HG02763 (cell line): ENCODE data around the gene RHOXF1.
"Not testable (repeated sequence)": the region's sequence is repeated elsewhere in the genome, so short reads cannot be mapped to it uniquely, and the experiment has no call there.

Experiments used
- ATAC-seq: cut with Tn5 transposase; IDR thresholded peaks from one replicate; pipeline ENCODE4 v1.9.1; 2021; ENCODE audit warnings: mild to moderate bottlenecking, moderate library complexity; ENCODE audit not compliant: unreplicated experiment

Gene RHOXF1, protein sequence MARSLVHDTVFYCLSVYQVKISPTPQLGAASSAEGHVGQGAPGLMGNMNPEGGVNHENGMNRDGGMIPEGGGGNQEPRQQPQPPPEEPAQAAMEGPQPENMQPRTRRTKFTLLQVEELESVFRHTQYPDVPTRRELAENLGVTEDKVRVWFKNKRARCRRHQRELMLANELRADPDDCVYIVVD

DNA sequence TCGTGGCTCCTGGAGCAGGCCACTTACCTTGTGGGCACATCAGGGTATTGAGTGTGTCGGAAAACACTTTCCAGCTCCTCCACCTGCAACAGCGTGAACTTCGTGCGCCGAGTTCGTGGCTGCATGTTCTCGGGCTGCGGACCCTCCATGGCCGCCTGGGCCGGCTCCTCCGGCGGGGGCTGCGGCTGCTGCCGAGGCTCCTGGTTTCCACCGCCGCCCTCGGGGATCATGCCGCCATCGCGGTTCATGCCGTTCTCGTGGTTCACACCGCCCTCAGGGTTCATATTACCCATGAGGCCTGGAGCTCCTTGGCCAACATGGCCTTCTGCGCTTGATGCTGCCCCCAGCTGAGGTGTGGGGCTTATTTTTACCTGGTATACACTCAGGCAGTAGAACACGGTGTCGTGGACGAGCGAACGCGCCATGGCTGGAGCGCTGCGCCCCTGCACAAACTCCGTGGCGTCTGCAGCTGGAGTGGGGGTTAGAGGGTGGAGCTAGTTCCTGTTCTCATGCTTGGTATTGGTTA is at the start of gene RHOXF1:
TSS of gene RHOXF1 (minus strand) at position 476 of the 526 bp plus-strand sequence. CDS start at position 425, 51 bp downstream.
- ATAC-seq = no peak

DNA sequence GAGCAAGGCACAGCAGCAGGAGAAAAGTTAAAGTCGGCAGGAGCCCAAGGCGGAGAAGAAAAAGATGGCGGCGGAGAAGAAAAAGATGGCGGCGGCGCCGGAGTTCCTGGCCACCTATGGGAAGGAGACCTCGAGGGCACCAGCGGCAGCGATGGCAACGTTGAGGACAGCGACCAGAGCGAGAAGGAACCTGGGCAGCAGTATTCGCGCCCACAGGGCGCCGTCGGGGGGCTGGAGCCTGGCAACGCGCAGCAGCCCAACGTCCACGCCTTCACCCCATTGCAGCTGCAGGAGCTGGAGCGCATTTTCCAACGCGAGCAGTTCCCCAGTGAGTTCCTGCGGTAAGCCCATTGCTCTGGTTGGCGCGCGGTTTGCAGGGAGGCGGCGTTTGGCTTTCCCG is 43.4 kb upstream of the RHOXF1 start:
- not testable (repeated sequence) for ATAC-seq

DNA sequence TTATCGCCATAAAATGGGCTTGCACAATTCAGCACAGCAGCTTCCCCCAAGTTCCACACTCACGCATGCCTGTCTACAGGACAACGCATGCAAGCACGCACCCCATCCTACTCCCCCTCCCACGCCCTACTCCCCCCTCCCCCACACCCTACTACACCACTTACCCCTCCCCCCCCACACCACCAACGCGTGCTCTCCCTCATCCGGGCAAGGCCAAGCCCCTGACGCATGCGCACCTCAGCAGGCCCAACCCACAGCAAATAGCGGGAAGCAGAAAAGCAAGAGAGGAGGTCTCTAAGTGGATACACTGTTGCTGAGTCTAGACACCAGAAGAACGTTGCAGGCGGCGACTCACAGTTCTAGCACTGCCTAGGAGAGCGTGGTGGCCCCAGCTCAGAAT is 42.6 kb upstream of the RHOXF1 start, which contains the start of gene RHOXF2:
TSS of gene RHOXF2 (plus strand) at position 301 of the 400 bp plus-strand sequence. CDS start 138 bp downstream, outside the sequence.
- ATAC-seq = not testable (repeated sequence)

DNA sequence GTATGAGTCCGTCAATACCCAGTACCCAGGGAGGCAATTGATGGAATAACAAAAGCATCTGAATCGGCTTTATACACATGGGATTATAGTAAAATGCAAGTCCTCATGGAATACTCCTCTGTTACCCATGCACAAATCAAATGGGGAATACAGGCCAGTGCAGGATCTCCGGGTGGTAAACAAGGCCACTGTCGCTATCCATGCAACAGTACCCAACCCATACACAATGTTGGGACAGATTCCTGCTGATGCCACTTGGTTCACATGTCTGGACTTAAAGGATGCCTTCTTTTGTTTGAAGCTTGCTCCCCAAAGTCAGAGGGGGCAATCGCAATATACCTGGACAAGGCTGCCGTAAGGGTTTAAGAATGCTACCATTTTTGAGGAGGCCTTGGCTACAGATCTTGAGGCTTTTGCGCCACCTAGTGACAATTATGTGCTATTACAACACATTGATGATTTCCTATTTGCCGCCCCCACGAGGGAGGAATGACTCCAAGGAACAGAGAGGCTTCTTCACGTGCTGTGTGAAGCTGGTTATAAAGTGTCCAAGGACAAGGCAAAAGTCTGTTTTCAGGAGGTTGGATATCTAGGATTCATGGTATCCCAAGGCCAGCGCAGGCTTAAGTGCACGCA is 34.5 kb upstream of the RHOXF1 start:
- ATAC-seq = not testable (repeated sequence)

DNA sequence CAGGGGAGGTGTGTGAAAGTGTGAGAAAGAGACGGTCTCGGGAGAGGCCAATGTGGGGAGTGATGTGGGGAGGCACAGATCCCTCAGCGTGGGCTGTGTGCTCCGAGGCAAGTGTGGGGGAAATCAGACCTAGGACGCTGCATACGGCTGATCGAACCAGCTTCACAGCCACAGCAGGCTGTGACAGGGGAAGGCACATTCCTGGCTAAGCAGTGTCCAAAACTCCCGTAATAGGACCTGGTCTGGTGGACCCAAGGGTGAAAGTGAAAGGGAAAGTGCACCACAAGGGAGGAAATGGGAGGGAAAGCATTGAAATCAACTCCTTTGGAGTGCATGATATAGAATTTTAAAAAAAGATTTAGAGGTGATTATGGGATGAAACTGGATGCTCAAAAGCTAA is 31.8 kb upstream of the RHOXF1 start:
- ATAC-seq = no peak

DNA sequence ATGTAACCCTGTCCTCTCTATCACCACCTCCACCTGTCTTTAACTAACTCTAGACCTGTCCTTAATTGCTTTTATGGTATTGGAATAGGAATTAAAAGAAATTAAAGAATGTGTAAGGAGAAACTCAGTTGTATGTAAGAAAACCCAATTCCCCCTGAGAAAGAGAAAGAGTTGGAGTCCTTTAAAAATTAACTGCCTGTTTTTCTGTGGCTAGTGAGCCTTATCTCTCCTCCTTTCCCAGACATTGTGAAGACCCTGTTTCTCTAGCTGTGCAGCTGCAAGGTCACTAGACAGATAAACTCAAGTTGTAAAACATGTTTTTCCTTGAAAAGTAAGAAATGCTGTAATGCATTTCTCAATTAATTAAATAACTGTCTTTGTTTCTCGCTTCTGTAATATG is 30.6 kb upstream of the RHOXF1 start:
- not testable (repeated sequence) for ATAC-seq

DNA sequence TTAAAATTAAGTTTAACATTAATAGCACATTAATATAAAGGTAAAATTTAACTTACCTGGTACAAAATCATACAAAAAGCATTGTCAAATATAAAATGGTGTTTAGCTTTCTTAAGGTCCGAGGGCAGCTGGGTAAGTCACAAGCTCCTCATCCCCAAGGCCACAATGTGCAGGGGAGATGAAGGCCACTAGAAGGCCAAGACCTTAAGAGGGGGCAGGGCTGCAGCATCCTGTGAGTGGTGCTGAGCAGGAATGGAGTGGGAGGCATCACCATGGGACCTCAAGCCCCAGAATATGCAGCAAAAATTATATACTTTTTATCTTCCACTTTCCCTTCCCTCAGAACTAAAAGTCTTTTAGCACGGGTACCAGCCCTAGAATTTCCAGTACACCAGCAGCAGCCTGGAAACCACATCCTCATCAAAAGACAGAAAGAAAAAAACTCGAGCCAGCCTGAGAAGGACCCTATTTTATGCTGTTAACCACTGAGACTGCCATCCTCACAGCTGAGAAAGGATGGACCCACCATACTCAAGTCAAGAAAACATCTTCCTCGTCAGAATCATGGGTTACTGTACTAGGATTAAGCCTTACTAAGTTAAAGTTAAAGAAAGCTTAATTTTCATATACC is 29.7 kb upstream of the RHOXF1 start:
- ATAC-seq = no peak

DNA sequence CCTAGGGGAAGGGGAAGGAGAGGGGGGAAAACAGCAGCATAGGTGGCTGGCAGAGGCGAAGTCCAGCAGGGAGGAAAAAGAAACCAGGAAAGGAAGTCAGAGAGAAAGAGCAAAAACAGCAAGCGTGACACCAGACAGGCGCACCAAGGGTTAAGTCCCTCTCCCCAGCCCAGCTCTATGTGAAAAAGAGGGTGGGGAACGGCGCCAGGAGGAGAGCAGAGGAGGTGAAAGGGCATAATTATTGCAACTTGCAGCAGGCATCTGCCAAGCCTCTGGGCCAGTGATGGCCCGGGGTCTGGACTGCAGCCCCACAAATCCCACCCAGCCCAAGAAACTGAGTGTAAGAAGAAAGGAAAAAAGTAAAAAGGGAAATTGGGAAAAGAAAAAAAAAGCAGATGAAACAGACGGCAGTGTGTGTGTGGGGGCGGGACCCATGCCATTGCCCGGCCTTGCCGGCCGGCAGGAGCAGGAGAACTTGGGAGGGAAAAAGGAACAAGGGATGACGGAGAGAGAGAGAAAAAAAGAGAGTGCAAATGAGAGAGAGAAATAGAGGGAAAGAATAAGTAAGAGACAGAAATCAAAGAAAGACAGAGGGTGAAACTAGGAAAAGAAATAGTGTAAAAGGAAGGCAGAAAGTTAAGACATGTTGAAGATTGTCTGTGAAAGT is 28.6 kb upstream of the RHOXF1 start:
- ATAC-seq = no peak

DNA sequence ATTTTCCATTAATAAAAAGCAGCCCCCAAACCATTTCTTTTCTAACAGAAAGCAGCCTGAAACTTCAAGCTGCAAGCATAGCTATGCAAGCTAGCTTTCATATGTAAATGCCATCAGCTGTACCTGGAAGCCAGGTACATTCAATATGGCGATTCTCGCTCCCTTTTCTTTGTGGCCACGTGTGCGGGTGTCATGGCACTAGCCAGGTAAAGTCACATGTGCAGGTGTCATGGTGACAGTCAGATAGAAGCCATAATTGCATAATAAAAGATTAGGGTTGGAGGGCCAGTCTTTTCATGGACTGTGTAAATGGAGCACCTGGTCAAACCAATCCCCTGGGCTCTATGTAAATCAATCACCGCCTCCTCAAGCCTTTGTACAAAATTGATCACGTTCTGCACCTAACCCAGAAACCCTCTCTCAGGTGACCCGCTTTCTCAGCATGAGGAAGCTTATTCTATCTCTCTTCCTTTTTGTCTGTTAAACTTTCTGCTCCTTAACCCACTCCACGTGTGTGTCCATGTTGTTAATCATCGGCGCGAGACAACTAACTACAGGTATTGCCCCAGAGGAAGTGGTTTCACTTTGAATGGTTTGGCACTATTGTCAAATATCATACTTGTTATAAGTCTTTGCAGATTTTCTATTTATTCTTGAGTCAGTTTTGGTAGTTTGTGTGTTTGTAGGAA is 24.7 kb upstream of the RHOXF1 start:
- ATAC-seq = no peak

DNA sequence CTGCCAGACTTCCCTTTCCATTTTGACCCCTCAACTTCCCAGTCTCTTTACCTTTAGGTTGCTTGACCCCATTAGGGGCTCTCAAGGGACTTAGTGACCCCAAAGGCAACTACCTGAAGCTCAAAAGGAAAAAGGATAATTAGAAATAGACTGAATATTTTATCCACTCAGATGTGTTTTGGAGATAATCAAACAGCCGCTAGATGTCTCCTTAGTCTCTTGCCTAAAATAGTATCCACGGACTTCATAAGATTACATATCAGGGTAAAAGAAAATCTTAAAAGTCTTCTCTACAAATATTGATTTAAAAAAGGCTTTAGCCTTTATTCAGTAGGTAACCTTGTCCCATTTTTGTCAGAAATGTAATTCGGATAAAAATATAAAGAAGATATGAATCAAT is 21.7 kb upstream of the RHOXF1 start:
- no peak for ATAC-seq

DNA sequence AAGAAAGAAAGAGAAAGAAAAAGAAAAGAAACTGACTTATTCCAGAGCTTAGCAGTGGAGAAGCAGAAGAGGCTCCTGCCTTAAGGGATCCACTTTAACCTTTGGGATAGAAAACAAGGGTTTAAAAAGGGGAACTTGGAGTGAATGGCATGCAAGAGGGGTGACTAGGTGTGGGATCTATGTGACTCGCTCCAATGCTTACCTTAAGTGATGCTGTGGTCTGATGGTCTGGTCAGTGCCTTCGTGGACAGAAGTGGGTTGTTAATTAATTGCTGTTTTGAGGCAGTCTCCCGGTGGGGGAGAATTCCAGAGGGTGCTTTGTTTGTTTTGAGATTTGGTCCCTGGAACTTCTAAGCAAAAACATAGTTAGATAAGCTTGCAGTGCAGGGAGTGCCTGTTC is 21.1 kb upstream of the RHOXF1 start:
- no peak for ATAC-seq

DNA sequence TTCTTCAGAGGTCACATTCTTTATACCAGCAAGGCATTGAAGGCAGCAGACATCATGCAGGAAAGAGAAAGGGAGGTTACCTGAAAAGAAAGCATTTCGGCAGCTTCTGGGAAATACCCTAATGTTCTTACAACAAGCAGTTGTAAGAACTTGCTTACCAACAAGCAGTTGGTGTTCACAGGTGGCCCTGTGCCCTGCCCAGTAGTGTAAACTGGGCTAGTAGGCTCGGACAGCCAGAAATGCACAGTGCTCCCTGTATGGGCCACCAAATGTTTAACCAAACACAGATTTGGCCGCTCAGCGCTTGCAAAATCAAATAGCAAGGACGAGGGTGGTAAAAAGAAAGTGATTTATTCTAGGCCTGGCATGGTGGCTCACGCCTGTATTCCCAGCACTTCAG is 20.4 kb upstream of the RHOXF1 start:
- ATAC-seq = no peak

DNA sequence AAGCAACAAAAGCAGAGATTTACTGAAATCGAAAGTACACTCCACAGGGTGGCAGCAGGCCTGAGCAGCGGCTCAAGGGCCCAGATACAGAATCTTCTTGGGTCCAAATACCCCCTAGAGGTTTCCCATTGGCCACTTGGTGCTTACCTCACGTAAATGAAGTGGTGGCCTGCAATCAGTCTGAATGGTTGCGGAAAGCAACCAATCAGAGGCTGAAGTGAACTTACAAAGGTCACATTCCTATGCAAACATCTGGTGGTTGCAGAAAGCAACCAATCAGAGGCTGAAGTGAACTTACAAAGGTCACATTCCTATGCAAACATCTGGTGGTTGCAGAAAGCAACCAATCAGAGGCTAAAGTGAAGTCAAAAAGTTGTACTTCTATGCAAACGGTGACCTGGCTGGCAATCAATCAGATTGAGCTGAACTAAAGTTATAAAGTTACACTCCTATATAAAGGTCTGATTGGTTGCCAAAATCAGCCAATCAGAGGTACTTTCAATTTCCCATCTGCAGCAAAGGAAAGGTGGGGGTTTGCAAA is 12.7 kb upstream of the RHOXF1 start:
- ATAC-seq = not testable (repeated sequence)

DNA sequence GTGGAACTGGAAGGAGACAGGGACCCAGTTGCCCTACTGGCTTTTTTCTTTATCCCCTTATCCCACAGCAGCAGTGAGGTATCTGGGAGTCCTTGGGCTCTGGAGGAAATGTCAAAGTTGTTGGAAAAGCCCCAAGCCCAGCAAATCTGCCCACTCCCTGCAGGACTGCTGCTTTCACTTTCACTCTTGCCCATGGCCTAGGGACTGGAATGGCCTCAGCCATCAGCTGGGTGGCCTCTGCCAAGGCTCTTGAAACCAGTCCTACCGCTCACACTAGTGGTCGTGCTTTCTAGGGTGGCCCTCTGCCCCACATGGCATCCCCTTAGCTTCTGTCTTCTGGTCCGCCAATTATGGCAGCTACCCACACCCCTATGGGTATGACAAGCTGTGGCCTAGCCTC is 9.7 kb upstream of the RHOXF1 start:
- ATAC-seq = no peak

DNA sequence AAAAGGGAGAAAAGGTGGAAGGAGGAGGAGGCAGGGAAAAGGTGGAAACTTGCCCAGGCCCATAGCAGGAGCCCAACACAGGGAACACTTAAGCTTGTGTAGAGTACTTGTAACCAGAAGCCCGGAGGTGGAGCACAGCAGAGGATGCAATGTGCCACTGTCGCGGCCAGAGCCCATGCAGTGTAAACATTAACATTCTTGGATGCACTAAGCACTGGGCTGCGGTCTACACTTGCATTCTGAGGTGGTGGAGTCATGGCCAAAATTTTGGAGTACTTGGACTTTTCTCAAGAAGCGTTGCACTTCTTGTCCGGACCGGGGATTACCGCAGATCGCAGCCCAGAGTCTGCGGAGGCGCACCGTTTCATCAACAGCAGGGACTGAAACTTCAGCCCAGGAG is 4.5 kb upstream of the RHOXF1 start:
- ATAC-seq = no peak

DNA sequence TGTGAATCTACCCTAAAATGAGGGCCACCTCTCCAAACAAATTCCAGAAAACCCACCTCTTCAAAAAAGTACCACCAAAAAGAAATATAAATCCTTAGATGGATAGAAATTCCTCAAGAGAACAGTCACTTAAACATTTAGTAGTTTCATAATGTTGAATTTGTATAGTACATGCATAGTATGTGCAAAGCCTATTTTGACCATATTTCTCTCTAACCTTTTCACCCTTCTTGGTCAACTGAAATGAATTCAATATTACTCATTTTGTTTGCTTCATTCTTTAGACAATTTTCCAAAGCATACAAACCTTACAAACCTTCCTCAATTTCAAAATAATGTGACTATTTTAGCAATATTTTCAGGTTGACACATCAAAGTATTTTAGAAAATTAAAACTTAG is 4.1 kb downstream of the RHOXF1 start:
- ATAC-seq = no peak

DNA sequence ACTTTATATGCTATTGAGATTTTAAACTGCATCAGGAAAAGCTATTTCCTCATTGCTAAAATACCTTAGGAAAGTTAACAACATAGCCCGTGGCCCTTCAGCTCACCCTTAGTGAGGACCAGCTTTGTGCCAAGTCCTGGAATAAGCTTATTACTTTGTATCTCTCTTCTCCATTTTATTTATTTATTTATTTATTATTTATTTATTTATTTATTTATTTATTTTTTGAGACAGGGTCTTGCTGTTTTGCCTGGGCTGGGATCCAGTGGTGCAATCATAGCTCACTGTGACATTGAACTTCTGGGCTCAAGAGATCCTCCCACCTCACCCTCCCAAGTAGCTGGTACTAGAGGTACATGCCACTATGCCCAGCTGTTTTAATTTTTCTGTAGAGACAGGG is 6.3 kb downstream of the RHOXF1 start:
- ATAC-seq = no peak

DNA sequence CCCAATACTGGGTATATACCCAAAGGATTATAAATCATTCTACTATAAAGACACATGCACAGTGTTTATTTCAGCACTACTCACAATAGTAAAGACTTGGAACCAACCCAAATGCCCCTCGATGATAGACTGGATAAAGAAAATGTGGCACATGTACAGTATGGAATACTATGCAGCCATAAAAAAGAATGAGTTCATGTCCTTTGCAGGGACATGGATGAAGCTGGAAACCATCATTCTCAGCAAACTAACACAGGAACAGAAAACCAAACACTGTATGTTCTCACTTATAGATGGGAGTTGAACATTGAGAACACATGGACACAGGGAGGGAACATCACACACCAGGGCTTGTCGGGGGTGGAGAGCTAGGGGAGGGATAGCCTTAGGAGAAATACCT is 11.0 kb downstream of the RHOXF1 start:
- ATAC-seq = not testable (repeated sequence)

DNA sequence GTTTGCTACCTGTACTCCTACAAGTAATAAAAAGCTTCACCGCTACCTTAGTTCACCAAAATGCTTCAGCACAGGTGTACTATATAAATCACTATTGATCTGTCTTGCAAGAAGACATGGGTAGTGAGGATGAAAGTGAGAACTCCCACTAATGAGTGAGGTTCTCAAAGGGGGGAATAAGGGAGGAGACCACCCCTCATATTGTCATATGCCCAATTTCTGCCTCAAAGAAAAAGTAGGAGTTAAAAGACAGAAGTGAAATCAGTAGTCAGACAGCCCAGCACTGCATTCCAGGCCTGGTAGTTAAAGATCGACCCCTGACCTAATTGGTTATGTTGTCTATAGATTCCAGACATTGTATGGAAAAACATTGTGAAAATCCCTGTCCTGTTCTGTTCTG is 14.7 kb downstream of the RHOXF1 start:
- not testable (repeated sequence) for ATAC-seq

DNA sequence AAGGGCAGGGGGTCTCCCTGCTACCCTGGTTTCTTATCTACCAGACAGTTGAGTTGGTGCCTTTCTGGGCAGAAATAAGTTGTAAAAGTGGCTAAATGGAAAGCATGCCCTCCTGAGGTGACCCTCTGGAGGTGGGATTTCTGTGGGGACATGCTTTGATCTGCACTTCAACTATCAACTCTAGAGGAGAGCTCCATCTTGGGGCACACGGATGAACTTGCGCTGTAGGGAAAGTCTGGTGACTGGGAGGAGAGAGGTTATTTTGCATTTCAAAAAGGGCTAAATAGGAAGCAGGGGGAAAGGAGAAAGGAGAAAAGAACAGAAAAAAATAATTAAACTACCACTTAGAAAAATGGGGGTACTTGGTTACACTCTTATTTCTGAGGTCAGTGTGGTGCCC is 25.5 kb downstream of the RHOXF1 start:
- ATAC-seq = no peak
